ENCODE results near the gene FN3KRP.

GRCh38 chr17:82732118-82732743 lies 15.7 kb downstream of the FN3KRP start:
- TF ChIP-seq SIN3A (IDR thresholded peaks at IDR 0.05; ENCODE audit: borderline replicate concordance, insufficient read depth, low read length) (no peak), TAF1 (IDR thresholded peaks at IDR 0.05; ENCODE audit: borderline replicate concordance, insufficient read depth, low read length) (no peak), REST (IDR thresholded peaks at IDR 0.05; ENCODE audit: insufficient read depth in 1 of 2, low read depth in 2 of 2, low read length in 2 of 2) (no peak)
